Tibial artery (tissue), 4 donors: ENCODE measurements around the gene AHSG.

Experiments used
- DNase-seq, 2 donors: peaks; one replicate each; pipeline ENCODE4 v3.0.0-alpha.2; 2019
- H3K27ac ChIP-seq, 2 donors: fragments of 200-600 bp; sonication (generic) in 1 of 2; 1 replicate in 1 of 2; 2 replicates in 1 of 2; pipeline ENCODE4 v1.5.1; 2018 to 2019; ENCODE audit warnings: mild to moderate bottlenecking in 1 of 2
- H3K27me3 ChIP-seq, 2 donors: fragments of 200-600 bp; sonication (generic) in 1 of 2; one replicate each; pipeline versions ENCODE4 v1.5.1 to v1.6.0; 2016 to 2019
- H3K36me3 ChIP-seq, 3 donors: fragments of 200-600 bp; sonication (generic) in 2 of 3; one replicate each; pipeline ENCODE4 v1.5.1; 2016 to 2019; ENCODE audit warnings: mild to moderate bottlenecking in 2 of 3
- H3K4me1 ChIP-seq, 4 donors: fragments of 200-600 bp; sonication (generic) in 2 of 4; 1 replicate in 3 of 4; 2 replicates in 1 of 4; pipeline ENCODE4 v1.5.1; 2016 to 2019
- H3K4me3 ChIP-seq, 2 donors: fragments of 200-600 bp; sonication (generic) in 1 of 2; 1 replicate in 1 of 2; 2 replicates in 1 of 2; pipeline ENCODE4 v1.5.1; 2018 to 2019; ENCODE audit warnings: mild to moderate bottlenecking in 2 of 2
- H3K9me3 ChIP-seq, 3 donors: fragments of 200-600 bp; sonication (generic) in 1 of 3; one replicate each; pipeline ENCODE4 v1.5.1; 2016 to 2019
- CTCF ChIP-seq, 2 experiments: fragments of 200-600 bp in 1 of 2; fragments of 450-650 bp in 1 of 2; IDR thresholded peaks; one replicate each; pipeline ENCODE4 v1.5.1; 2017 to 2019; ENCODE audit warnings: antibody characterized with exemption in 2 of 2, mild to moderate bottlenecking in 1 of 2, moderate library complexity in 1 of 2
- intact Hi-C: fragments of 100-400 bp; cut with DNase I; formaldehyde crosslinking; loops from one replicate; pipeline ENCODE4 v1.15.0; 2023; ENCODE audit warnings: low total_unique reads

AHSG gene

GRCh38 chr3:186646841-186647240 is 34.0 kb downstream of the AHSG start:
- no peak for DNase-seq

GRCh38 chr3:186648851-186649250 is 36.0 kb downstream of the AHSG start:
- intact Hi-C loops = no loop called here
- Histone ChIP-seq H3K27me3 (peaks cover 0 to 14% of the 10 kb centered on the region in 2 donors), H3K4me1 (no peaks in the 10 kb centered on the region), H3K9me3 (no peaks in the 10 kb centered on the region), H3K4me3 (no peak overlapping the region), H3K36me3 (no peaks in the 10 kb centered on the region), H3K27ac (no peak overlapping the region)
- DNase-seq = no peak
- TF ChIP-seq CTCF (IDR thresholded peaks at IDR 0.05) = no peak

More at GRCh38 chr3:186646841-186647240, 34.0 kb downstream of the AHSG start:
- no peaks in the 10 kb centered on the region for H3K36me3 ChIP-seq
- H3K9me3 ChIP-seq = no peaks in the 10 kb centered on the region
- no peak overlapping the region for H3K4me3 ChIP-seq
- H3K27me3 ChIP-seq = peaks cover 0 to 9% of the 10 kb centered on the region in 2 donors
- H3K4me1 ChIP-seq = no peaks in the 10 kb centered on the region
- no peak for TF ChIP-seq CTCF (IDR thresholded peaks at IDR 0.05)
- intact Hi-C loops = no loop called here
- no peak overlapping the region for H3K27ac ChIP-seq

- no peak for TF ChIP-seq CTCF (IDR thresholded peaks at IDR 0.05)
- Histone ChIP-seq H3K27ac (no peak overlapping the region), H3K4me3 (no peak overlapping the region), H3K4me1 (no peaks in the 10 kb centered on the region), H3K36me3 (no peaks in the 10 kb centered on the region), H3K9me3 (no peaks in the 10 kb centered on the region), H3K27me3 (peaks cover 0 to 8% of the 10 kb centered on the region in 2 donors)
- no peak for DNase-seq
- intact Hi-C loops = no loop called here
Observed at GRCh38 chr3:186651678-186652215, 38.9 kb downstream of the AHSG start.

- Histone ChIP-seq H3K36me3 (no peaks in the 10 kb centered on the region), H3K27me3 (peaks cover 0 to 8% of the 10 kb centered on the region in 2 donors), H3K4me3 (no peak overlapping the region), H3K4me1 (no peaks in the 10 kb centered on the region), H3K9me3 (no peaks in the 10 kb centered on the region), H3K27ac (no peak overlapping the region)
- DNase-seq = no peak
- intact Hi-C loops = no loop called here
- TF ChIP-seq CTCF (IDR thresholded peaks at IDR 0.05) = no peak
Observed at GRCh38 chr3:186653080-186653707, 40.3 kb downstream of the AHSG start.

GRCh38 chr3:186653984-186654383 is 41.1 kb downstream of the AHSG start:
- Histone ChIP-seq H3K27me3 (peaks cover 0 to 8% of the 10 kb centered on the region in 2 donors), H3K27ac (no peak overlapping the region), H3K4me3 (no peak overlapping the region), H3K4me1 (no peaks in the 10 kb centered on the region), H3K9me3 (no peaks in the 10 kb centered on the region), H3K36me3 (no peaks in the 10 kb centered on the region)
- intact Hi-C loops = no loop called here
- TF ChIP-seq CTCF (IDR thresholded peaks at IDR 0.05) = no peak
- DNase-seq = no peak
